Fibroblast of the aortic adventitia (primary cell): ENCODE data around the gene OSGEP. TPM values are rescaled to one million over a fixed set of nuclear protein-coding genes. Genes with fewer than 3 reads are reported as not detected.
A peak's percentile ranks its signal among the peaks of the same experiment; 100 is the strongest.
"Not testable (repeated sequence)": the region's sequence is repeated elsewhere in the genome, so short reads cannot be mapped to it uniquely, and the experiment has no call there.

Experiments
- DNase-seq: peaks from one replicate; pipeline ENCODE4 v3.0.0-alpha.2; 2010; ENCODE audit warnings: low read depth
- H3K4me3 ChIP-seq: 2 replicates; pipeline ENCODE4 v1.5.1; 2011; ENCODE audit warnings: low read depth, mild to moderate bottlenecking, control low read depth, low read length, moderate library complexity
- total RNA-seq: library from RNA; depleted of rRNA; stranded (reverse); fragments of >200 nt; gene quantifications from 2 replicates; pipeline ENCODE4 v1.2.3, GENCODE V29; 2012; ENCODE audit warnings: low replicate concordance
- TF ChIP-seq, protein P1 (sequence below): IDR thresholded peaks from 2 replicates; pipeline ENCODE4 v1.5.1; 2011; ENCODE audit warnings: mild to moderate bottlenecking, low read length, control low read depth, inconsistent platforms; ENCODE audit not compliant: insufficient read depth

Gene OSGEP
- total RNA-seq, 1 donor = 45.6 TPM

DNA sequence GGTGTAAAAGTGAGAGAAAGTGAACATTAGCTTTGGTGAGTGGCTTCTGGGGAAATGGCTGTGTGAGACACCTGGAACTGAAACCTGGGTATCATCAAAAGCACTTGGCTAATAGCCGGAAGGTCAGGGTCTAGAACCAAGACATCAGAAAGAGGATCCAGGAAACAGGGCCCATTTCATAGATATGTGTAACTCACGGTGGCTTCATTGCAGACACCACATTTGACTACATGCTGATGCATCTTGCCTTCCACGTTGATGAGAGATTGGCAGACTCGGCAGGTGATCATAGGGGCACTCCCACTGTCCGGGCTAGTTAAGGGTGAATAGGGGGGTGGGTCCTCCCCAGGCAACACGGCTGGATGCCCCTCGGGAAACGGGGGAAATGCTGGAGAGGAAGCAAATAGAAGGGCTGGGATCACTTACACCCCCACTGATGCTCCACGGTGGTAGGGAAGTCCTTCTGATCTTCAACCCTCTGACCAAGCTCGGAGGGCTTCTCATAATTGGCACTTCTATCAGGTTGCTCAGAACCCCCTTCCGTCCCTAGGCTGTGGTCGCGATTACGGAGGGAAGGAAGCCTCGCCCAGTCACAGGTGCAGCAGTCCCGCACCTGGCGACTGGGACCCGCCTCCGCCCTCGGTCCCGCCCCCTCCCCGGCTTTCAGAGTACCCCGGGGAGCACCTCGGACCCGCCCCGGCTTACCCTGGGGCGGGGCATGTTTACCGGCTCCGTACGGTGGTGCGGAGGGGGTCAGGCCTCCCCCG, 6.0 kb upstream of the OSGEP start:
- TF ChIP-seq, protein P1, sequence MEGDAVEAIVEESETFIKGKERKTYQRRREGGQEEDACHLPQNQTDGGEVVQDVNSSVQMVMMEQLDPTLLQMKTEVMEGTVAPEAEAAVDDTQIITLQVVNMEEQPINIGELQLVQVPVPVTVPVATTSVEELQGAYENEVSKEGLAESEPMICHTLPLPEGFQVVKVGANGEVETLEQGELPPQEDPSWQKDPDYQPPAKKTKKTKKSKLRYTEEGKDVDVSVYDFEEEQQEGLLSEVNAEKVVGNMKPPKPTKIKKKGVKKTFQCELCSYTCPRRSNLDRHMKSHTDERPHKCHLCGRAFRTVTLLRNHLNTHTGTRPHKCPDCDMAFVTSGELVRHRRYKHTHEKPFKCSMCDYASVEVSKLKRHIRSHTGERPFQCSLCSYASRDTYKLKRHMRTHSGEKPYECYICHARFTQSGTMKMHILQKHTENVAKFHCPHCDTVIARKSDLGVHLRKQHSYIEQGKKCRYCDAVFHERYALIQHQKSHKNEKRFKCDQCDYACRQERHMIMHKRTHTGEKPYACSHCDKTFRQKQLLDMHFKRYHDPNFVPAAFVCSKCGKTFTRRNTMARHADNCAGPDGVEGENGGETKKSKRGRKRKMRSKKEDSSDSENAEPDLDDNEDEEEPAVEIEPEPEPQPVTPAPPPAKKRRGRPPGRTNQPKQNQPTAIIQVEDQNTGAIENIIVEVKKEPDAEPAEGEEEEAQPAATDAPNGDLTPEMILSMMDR = no peak
- no peak for DNase-seq
- H3K4me3 ChIP-seq = peak overlapping the region; percentile 99

DNA sequence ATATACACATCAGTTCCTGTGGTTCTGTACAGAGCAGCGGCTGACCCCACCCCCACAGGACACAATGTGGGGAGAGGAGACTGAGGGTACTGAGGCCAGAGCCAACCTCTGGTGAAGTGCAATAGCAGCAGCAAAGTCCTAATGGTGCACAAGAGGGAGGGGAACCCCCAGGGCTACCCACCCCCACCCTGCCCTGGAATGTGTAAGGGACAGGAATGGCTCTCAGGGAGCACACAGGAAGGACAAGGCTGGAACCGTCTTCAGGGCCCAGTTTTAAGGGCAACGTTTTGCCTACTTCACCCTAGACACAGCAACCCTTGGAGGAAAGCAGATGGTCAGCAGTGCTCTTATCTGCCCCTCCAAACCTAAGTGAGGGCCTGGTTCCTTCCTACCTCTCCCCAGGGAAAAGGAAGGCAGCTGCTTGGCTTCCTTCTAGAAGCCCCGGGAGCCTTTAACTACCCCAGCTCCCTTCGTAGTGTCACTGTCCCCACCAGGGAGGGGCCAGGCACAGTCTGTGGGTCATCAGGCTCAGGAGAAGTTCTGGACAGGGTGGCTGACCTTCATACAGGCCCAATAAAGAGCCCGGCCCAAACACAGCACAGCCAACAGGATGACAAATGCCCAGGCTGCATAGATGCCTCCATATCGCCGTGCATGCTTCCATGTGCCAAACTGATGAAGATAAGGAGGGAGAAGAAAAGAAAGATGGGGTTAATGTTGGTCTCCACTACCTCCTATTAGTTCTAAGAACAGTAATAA, 3.6 kb upstream of the OSGEP start:
- TF ChIP-seq, protein P1 = no peak
- H3K4me3 ChIP-seq = no peak overlapping the region
- no peak for DNase-seq

DNA sequence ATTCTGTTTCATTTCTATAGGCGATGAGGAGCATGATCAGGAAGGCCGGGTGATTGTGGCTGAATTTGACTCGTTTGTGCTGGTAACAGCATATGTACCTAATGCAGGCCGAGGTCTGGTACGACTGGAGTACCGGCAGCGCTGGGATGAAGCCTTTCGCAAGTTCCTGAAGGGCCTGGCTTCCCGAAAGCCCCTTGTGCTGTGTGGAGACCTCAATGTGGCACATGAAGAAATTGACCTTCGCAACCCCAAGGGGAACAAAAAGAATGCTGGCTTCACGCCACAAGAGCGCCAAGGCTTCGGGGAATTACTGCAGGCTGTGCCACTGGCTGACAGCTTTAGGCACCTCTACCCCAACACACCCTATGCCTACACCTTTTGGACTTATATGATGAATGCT, 2.4 kb upstream of the OSGEP start:
- peak overlapping the region; percentile 97 for H3K4me3 ChIP-seq
- no peak for DNase-seq
- TF ChIP-seq, protein P1 = no peak

DNA sequence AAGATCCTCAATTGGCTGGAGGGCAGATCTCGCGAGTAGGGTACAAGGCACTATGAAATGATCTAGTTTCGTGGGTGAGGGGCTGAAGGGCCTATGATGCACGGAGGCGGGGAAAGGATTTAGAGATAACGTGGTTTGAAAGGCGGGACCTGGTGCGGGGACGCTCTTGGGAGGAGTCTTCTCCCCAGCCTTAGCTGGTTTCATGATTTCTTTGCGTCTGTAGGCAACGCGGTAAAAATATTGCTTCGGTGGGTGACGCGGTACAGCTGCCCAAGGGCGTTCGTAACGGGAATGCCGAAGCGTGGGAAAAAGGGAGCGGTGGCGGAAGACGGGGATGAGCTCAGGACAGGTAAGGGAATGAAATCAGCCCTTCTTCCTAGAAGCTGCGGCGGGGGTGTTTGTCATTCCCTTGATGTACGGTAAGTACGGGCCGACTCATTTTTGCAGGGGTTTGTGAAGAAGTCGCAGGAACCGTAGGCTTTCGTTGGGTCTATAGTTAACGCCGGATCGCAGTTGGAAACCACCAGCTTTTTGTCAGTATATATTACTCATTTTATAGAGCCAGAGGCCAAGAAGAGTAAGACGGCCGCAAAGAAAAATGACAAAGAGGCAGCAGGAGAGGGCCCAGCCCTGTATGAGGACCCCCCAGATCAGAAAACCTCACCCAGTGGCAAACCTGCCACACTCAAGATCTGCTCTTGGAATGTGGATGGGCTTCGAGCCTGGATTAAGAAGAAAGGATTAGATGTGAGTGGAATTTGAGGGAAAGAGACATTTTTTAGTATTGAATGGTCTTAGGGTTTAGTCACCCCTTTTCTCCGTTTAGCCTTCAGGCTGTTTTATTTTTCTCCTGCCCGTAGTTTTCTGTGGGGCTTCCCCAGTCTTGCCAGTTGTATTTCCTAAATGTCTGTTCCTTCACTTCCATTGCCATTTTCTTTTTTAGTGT, 1.0 kb upstream of the OSGEP start:
- TF ChIP-seq, protein P1 = no peak
- H3K4me3 ChIP-seq = peak overlapping the region; percentile 97
- DNase-seq = peak; percentile 91

DNA sequence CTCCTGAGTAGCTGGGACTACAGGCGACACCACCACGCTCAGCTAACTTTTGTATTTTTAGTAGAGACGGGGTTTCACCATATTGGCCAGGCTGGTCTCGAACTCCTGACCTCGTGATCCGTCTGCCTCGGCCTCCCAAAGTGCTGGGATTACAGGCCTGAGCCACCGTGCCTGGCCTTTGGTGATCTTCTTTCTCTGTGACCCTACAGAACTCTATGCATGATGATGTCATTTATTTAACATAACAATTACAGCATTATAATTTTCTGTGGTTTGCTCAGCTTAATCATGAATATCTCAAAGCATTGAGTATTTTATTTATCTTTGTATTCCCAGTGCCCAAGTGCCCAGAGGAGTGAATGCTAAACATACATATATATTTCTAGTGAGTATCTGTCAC, 1.8 kb downstream of the OSGEP start:
- not testable (repeated sequence) for H3K4me3 ChIP-seq, DNase-seq

DNA sequence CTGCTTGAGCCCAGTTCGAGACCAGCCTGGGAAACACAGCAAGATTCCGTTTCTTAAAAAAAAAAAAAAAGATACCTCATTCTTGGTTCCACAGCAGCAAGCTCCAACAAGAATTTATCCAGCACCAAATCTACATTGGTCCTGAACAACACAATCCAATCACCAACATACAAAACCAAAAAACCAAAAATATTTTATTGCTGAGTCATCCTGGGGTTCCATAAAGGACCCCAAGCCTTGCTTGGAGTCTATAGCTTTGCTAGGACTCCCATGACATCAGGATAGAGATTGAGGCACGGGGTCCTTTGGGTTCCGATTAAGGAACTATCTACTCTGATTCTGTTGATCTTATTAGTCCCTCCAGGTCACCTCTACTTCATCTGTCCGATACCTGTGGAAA, 7.7 kb downstream of the OSGEP start:
- TF ChIP-seq, protein P1 = no peak
- no peak for DNase-seq
- H3K4me3 ChIP-seq = no peak overlapping the region

DNA sequence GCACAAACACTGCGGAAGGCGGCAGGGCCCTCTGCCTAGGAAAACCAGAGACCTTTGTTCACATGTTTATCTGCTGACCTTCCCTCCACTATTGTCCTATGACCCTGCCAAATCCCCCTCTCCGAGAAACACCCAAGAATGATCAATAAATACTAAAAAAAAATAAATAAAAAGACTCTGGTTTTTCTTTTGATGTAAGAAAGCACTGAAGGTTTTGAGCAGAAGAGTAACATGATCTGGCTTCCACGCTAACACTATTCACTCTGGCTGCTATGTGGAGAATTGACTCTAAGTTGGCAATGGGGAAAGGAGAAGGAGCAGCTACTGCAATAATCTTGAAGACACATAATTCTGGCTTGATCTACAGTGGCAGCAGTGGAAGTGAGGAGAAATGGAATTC, 11.0 kb downstream of the OSGEP start:
- H3K4me3 ChIP-seq, DNase-seq: not testable (repeated sequence)
